Activated CD4-positive, alpha-beta T cell treated with anti-CD3 and anti-CD28 coated beads, Interleukin-2, amount 50 U/mL, for 24 hours (primary cell): ENCODE measurements around the gene SIDT2.
"Not testable (repeated sequence)": the region's sequence is repeated elsewhere in the genome, so short reads cannot be mapped to it uniquely, and the experiment has no call there.

Source experiments
- DNase-seq, 2 donors: peaks; one replicate each; pipeline ENCODE4 v3.0.0-alpha.2; 2020; ENCODE audit warnings: low read depth in 1 of 2, low spot score in 1 of 2

The SIDT2 gene

DNA sequence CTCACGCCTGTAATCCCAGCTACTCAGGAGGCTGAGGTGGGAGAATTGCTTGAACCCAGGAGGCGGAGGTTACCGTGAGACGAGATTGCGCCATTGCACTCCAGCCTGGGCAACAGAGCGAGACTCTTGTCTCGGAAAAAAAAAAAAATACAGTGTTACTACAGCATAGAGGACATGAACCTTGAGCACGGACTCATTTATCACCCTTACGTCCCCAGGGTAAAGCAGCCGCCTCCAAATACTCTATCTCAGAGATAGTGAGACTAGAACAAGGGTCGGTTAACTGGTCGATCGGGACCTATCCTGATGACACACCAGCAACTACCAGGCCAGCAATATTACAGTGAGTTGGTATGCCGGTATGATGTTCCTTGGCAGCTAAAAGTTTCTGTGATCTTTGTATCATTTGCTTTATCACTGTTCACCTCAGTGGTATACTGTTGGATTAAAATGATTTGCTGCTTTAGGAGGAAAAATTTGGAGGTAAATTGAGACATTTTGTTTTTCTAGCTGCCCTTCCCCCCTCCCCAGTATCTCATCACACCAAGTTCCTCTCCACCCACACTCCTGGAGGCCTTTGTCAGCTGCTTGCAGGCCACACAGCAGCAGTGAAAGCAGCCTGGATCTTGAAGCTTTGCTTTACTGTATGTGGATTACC, 7.0 kb upstream of the SIDT2 start:
- DNase-seq = no peak

DNA sequence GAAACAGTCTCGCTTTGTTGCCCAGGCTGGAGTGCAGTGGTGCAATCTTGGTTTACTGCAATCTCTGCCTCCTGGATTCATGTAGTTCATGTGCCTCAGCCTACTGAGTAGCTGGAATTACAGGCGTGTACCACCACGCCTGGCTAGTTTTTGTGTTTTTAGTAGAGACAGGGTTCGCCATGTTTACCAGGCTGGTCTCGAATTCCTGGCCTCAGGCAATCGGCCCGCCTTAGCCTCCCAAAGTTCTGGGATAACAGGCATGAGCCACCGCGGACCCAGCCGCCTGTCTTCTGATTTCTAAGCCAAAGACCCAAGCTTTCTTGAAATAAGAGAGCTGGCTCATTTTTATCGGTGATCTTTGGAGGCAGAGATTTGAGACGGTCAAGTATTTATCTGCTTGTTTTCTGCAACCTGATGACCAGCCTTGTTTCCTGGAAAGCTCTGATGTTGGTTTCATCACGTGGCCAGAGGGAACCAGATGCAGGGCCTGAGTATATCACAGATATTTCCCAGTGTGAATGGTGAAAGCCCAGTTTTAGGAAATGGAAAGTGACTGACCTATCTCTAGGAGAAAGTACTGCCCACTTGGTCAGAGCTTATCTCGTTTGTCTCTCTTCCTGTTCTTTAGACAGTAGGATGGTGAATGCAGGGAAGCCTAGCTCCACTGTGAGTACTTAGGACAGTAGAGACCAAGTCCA, 5.7 kb upstream of the SIDT2 start:
- DNase-seq = no peak

DNA sequence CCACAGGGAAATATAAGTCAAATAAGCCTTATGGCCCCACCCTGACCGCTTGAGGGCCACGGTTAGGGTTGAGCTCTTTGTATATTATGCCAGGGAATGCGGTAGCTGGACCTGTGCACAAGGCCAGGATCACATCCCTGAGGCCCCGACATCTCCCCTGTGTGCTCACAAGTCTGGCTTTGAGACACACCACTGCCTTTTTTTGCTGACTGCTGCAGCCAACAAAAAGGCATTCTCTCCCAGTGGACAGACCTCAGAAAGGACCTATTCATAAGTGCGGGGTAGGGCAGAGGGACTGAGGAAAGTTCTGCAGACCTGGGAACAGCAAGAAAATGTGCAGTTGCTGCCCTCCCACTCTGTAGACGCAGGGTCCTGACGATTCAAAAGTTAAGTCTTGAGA, 3.4 kb upstream of the SIDT2 start:
- no peak for DNase-seq

DNA sequence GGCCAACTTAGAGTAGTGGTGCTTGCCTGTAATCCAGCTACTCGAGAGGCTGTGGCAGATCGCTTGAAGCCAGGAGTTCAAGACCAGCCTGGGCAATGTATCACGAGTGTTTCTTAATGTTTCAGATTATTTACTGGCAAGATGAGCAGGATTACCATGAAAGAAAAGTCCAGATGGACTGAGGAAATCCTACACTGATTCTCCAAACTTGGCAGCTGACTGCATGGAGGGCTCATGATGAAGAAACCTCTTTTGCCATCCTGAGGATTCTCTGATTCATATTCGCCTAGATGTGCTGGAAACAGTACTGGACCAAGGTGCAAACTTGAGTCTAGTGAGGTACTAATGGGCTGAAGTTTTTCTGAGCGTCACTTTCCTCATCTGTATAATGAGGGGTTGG, 2.8 kb upstream of the SIDT2 start:
- DNase-seq = no peak

DNA sequence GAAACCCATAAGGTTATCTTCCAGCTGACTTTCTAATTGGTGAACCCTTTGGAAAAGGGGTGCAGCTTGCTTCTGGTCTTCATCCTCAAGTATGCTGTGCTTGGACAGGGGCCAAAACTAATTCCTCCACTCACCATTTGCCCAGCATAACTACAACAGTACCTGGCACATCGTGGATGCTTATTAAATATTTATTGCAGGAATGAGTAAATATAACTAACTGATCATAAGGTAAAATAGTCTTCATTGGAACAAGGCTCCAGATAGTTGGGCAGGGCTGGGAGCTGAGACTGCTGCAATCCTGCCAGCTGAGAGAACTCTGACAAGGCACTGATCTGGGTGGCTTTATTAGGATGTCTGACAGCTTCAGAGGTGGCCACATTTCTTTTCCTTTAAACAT, 2.4 kb upstream of the SIDT2 start:
- no peak for DNase-seq

DNA sequence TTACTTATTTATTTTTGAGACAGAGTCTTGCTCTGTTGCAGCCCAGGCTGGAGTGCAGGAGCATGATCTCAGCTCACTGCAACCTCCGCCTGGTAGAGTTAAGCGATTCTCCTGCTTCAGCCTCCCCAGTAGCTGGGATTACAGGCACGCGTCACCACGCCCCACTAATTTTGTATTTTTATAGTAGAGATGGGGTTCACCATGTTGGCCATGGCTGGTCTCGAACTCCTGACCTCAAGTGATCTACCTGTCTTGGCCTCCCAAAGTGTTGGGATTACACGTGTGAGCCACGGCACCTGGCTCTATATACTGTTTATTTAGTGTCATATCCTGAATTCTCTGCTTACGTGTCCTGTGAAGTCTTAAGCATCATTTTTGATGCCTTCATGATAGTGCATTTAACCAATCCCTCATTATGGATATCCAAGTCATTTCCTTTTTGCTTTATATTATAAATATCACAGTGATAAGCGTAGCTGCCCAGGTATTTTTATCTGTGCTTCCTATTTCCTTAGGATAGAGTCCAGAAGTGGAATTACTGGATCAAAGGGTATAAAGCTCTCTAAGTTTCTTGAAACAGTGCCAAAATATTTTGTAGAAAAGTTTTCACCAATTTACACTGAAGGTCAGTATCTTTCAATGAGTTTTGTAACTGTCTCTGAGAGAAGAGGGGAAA, 871 bp upstream of the SIDT2 start:
- no peak for DNase-seq

DNA sequence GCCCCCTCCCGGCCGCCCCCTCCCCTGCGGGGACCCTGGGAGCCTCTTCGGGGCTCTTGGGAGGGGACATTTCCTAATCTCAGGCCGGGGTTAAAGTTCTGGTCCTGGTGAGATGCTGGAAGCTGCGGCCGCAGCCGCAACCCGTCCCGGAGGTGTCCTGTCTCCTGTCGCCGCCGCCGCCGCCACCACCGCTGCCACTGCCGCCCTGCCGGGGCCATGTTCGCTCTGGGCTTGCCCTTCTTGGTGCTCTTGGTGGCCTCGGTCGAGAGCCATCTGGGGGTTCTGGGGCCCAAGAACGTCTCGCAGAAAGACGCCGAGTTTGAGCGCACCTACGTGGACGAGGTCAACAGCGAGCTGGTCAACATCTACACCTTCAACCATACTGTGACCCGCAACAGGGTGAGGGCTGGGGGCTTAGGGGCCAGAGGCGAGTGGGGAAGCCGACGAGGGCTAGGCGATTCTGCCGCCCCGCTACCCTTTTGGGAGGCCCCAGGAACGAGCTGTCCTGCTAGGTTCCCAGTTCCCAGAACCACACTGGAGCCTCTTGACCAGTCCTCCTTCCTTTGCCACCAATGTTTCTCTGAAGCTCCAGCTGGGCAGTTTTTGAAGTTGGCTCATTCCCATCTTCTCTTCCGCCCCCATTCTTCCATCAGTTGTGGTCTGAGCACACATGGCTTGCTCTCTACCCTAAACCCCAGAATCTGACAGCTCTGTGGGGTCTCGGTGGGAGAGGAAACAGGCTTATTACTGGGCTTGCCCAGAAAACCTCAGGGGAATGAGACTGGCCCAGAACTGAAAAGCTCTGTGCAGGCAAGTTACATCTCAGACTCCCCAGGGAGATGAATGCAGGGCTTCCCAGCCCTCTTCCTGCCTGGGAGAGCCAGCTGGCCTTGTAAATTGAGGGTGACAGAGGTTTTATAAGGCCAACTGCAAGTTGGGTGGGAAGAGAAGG, 781 bp downstream of the SIDT2 start:
- DNase-seq = peak in 1 of 2 donors; percentile 21

DNA sequence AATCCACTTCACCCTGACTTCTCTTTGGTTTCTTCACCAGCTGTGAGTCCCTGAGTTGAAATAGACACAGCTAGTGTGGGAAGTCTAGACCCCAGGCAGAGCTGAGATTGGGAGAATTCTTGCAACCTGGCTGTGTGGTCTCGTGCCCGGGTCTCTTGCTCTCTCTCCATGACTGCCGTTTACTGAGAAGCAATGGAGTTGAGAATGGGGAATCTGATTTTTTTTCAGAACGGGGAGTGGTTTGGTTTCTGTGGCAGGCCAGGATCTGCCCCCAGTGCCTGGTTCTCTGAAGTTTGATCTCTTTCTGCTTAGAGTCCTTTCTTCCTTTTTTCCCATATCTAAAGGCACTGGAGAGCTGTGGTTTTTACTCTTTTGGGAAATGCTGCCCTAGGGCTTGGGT, 1.5 kb downstream of the SIDT2 start:
- DNase-seq = no peak

DNA sequence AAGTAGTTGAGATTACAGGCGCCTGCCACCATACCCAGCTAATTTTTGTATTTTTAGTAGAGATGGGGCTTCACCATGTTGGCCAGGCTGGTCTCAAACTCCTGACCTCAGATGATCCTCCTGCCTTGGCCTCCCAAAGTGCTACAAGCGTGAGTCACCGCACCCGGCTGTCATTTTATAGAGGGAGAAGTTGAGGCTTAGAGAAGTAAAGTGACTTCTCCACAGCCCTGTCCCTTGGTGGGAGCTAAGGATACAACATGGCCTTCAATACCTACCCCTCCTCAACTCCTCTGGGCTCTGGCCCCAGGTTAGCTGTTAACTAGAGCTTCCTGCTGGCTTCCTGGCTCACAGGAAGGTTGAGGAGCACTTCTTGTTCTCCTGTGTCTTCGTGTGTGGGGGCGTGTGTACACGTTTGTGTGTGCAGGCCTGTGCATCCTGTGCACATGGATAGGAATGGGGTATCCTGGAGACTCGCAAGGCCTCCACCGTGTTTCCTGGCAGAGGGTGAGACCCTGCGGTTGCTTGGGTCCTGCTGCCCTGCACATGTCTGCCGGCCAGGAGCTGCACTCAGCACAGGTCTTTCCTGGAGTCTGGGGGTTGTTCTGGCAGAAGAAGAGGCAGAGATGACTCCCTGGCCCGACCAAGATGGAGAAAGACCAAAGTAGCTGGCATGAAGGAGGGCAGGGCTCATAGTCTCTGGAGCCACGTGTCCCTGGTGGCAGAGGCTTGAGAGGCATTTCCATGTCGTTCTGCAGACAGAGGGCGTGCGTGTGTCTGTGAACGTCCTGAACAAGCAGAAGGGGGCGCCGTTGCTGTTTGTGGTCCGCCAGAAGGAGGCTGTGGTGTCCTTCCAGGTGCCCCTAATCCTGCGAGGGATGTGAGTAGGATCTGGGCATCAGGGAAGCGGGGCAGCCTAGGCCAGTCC, 2.4 kb downstream of the SIDT2 start:
- DNase-seq = peak in 1 of 2 donors; percentile 30

DNA sequence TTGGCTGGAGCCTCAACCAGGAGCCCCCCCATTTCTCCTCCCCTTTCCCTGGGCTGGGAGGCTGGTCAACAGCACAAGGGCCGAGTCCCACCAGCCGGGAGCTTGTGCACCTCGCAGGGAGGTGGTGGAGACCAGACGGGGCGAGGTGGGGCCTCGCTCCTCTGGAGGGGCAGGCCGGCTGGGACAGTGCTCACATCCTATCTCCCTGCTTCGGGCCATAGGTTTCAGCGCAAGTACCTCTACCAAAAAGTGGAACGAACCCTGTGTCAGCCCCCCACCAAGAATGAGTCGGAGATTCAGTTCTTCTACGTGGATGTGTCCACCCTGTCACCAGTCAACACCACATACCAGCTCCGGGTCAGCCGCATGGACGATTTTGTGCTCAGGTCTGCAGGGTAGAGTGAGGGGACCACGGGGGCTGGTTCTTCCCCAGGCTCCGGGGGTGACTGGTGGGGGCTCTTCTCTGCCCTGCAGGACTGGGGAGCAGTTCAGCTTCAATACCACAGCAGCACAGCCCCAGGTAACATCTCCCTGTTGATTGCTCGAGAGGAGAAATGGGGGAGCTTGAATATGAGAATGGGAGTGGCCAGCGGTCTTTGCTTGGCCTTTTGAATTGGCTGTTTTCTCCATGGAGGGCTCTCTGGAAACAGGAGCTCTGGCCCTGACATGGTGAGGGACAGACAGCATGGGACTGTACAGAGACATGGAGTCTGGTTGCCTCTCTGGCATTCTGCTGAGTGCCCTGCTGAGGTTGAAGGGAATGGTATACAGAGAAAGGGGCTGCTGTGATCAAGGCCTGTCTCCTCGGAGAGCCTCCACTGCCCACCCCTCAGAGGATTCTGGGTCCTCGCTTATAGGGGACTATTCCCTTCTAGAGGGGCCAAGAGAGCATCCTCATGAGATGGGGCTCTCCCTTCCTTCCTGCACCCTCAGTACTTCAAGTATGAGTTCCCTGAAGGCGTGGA, 3.3 kb downstream of the SIDT2 start:
- DNase-seq = no peak

DNA sequence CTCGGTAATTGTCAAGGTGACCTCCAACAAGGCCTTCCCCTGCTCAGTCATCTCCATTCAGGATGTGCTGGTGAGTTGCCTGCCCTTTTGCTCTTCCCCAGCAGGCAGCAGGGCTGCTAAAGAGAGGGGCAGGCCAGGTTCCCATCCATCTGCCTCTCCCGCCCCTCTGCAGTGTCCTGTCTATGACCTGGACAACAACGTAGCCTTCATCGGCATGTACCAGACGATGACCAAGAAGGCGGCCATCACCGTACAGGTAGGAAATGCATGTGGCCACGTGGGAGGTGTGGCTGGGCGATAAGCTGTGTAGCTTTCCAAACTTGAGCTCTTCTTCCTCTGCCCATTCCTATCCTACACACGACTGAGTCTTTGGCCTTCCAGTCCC, 4.0 kb downstream of the SIDT2 start:
- DNase-seq = no peak

DNA sequence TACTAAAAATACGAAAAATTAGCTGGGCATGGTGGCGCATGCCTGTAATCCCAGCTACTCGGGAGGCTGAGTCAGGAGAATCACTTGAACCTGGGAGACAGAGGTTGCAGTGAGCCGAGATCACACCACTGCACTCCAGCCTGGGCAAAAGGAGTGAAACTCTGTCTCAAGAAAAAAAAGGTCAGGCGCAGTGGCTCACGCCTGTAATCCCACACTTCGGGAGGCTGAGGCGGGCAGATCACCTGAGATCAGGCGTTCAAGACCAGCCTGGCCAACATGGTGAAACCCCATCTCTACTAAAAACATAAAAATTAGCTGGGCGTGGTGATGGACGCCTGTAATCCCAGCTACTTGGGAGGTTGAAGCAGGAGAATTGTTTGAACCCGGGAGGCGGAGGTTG, 4.6 kb downstream of the SIDT2 start:
- DNase-seq = not testable (repeated sequence)

DNA sequence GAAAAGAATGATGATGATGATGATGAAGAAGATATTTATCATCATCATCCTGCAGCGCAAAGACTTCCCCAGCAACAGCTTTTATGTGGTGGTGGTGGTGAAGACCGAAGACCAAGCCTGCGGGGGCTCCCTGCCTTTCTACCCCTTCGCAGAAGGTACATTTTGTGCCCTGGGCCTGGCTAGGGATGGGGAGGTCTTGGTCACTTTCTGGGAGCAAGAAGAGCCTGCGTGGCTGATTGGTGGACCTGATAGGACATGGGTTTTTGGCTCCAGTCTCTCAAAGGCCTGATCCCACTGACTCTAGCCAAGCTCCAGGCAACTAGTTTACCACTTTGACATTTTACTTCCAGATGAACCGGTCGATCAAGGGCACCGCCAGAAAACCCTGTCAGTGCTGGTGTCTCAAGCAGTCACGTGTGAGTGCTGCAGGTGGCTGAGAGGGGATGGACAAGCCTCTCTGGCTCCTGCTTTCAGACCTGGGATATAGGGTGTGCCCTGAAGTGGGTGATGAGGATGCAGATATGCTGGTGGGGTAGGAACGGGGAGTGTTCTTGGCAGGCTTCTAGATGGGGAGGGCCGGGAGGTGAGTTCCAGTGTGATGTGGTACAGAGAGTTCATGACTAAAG, 5.3 kb downstream of the SIDT2 start:
- DNase-seq = no peak

DNA sequence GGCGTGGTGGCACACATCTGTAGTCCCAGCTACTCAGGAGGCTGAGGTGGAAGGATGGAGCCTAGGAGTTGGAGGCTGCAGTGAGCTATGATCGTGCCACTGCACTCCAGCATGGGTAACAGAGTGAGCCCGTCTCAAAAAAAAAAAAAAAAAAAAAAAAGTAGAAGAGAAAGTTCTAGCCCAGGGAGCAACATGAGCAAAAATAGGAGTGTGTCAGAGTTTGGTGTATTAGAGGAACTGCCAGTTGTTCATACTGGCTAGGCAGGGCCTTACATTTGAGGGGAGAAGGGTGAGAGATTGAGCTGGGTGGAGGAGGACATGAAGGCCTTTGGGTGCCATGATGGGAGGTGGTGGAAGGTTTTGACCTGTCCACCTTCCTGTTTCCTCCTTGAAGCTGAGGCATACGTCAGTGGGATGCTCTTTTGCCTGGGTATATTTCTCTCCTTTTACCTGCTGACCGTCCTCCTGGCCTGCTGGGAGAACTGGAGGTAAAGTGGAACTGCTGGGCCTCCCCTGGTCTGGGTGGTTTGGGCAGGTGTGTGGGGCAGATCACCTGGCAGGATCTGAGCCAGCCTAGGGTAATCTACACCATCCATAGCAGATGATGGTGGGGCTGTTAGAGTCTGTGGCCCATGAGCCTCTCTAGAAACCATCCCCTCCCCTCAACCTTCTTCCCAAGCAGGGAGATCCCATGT, 7.3 kb downstream of the SIDT2 start:
- no peak for DNase-seq

DNA sequence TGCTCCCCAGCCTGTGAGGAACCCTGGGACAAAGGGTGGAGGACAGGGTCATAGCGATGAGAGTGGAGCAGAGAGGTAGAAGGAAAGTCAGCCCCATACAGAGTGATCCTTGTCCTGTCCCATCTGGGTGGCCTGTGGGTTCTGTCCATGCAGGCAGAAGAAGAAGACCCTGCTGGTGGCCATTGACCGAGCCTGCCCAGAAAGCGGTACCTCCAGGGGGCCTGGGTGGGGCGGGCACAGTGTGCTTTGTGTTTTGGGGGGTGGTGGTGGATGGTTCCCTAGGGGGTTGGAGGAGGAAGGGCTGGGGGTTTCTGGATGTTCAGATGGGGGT, 7.9 kb downstream of the SIDT2 start:
- DNase-seq = no peak

DNA sequence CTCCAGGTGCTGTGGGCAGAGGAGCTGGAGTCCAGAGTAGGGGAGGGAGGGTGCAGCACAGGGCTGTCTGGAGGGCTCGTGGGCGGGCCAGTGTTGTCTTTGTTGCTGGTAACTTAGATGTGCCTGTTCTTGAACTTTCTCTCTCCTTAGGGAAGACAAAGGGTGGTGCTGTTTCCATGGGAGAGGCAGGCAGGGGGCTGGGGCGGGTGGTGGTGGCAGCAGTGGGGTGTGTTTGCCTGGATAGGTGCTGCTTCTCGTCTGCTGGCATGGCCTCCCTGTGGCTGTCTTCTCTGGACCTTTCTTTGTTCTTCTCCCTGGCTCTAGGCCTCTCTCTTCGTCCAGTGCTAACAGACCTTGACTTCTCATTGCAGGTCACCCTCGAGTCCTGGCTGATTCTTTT, 8.5 kb downstream of the SIDT2 start:
- DNase-seq = no peak

DNA sequence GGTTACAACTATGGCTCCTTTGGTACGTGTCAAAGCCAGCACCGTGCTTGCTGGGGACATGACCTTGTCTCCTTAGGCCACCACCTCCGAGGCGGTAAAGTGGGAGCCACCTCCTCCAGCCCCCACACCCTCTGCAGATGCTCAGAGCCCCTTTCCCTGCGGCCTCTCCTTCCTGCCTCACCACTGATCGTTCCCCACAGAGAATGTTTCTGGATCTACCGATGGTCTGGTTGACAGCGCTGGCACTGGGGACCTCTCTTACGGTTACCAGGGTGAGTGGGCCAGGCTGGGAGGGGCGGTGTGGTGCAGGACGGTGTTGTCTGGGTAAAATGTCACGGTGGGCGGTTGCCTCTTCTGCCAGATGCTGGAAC, 8.9 kb downstream of the SIDT2 start:
- no peak for DNase-seq

DNA sequence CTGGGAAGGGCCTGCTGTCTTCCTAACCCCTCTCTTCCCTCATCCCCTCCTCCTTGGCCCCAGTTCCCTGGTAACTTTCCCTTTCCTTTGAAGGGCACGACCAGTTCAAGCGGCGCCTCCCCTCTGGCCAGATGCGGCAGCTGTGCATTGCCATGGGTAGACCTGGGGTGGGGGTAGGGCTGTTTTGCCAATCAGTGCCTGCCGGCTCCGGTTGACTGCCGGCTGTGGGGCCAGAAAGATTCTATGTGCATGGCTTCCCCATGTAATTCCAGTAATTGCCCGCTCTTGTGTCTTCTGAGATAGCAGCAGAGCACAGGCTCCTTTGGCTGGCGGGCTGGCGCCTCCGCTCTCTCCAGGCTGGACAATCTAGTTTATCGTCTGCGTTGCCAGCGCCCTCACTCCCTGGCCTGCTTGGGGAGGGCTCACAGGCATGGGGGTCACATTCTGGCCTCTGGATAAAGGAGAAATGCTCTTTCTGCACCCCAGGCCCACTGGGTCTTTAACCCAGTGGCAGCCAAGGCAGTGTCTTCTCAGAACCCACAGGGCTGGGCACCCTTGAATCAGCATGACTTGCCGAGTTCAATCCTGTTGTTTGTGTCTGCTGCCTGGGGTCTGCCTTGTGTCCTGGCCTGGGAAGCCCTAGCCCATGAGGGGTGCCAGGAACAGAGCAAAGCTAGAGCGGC, 9.4 kb downstream of the SIDT2 start:
- DNase-seq = no peak
